HepG2 (cell line): ENCODE measurements around the gene HMCN2. TPM values are rescaled to one million over a fixed set of nuclear protein-coding genes. Genes with fewer than 3 reads are reported as not detected.

Experiments used
- CCDC6 ChIP-seq: sonication (generic); formaldehyde crosslinking; IDR thresholded peaks from 2 replicates; pipeline ENCODE4 v1.8.1; 2022; ENCODE audit warnings: mild to moderate bottlenecking, missing genetic modification reagents, moderate library complexity
- JDP2 ChIP-seq: sonication (generic); formaldehyde crosslinking; IDR thresholded peaks from 2 replicates; pipeline ENCODE4 v1.8.1; 2022; ENCODE audit warnings: missing genetic modification reagents, borderline replicate concordance
- NCOR1 ChIP-seq: fragments of 200-600 bp; sonication (generic); IDR thresholded peaks from 2 replicates; pipeline ENCODE4 v1.7.0; 2017; ENCODE audit warnings: antibody characterized with exemption, low read length, borderline replicate concordance
- ZBTB20 ChIP-seq: sonication (generic); formaldehyde crosslinking; IDR thresholded peaks from 2 replicates; pipeline ENCODE4 v1.8.1; 2023; ENCODE audit warnings: missing genetic modification reagents, low read depth, mild to moderate bottlenecking, borderline replicate concordance
- ZBTB7A ChIP-seq: sonication (generic); formaldehyde crosslinking; IDR thresholded peaks from 2 replicates; pipeline ENCODE4 v1.8.0; 2022; ENCODE audit warnings: mild to moderate bottlenecking, missing genetic modification reagents
- ZNF136 ChIP-seq: sonication (generic); formaldehyde crosslinking; IDR thresholded peaks from 2 replicates; pipeline ENCODE4 v1.8.1; 2022; ENCODE audit warnings: low read depth, mild to moderate bottlenecking, moderate library complexity, missing genetic modification reagents
- ZNF75D ChIP-seq: sonication (generic); formaldehyde crosslinking; IDR thresholded peaks from 2 replicates; pipeline ENCODE4 v1.8.1; 2023; ENCODE audit warnings: missing genetic modification reagents, mild to moderate bottlenecking, borderline replicate concordance
- polyA plus RNA-seq, 8 experiments: library from polyadenylated mRNA; depleted of rRNA in 3 of 8; stranded (reverse) in 7 of 8; unstranded in 1 of 8; fragments of >200 nt; fragmentation: Illumina TruSeq in 4 of 8; extraction: Trizol in 4 of 8; gene quantifications; 2 replicates each; pipeline versions ENCODE4 v1.2.1 to v1.2.3, GENCODE V29; 2011 to 2016; ENCODE audit warnings: low read depth in 4 of 8, missing spikeins in 1 of 8, mixed read lengths in 1 of 8; ENCODE audit not compliant: insufficient read depth in 1 of 8
- total RNA-seq, 5 experiments: library from RNA; depleted of rRNA; stranded (reverse); fragments of >200 nt; fragmentation: Illumina TruSeq; extraction: Trizol; gene quantifications; 2 replicates each; pipeline ENCODE4 v1.2.3, GENCODE V29; 2016; ENCODE audit warnings: low read depth in 1 of 5
- TF ChIP-seq, protein P1 (sequence below): sonication (generic); formaldehyde crosslinking; IDR thresholded peaks from 2 replicates; pipeline ENCODE4 v1.4.0; 2020; ENCODE audit warnings: missing genetic modification reagents
- TF ChIP-seq, protein P2 (sequence below): sonication (generic); formaldehyde crosslinking; IDR thresholded peaks from 2 replicates; pipeline ENCODE4 v1.4.0; 2020; ENCODE audit warnings: missing genetic modification reagents, borderline replicate concordance
- TF ChIP-seq, protein P3 (sequence below): sonication (generic); formaldehyde crosslinking; IDR thresholded peaks from 2 replicates; pipeline ENCODE4 v1.4.0; 2020; ENCODE audit warnings: low read depth, missing genetic modification reagents

HMCN2 gene
- total and polyA plus RNA-seq, 2 of the 13 experiments (the other 11 are each of a cell fraction or from before 2014, with no cell fraction given) = 0.09 TPM; not detected in 1

DNA sequence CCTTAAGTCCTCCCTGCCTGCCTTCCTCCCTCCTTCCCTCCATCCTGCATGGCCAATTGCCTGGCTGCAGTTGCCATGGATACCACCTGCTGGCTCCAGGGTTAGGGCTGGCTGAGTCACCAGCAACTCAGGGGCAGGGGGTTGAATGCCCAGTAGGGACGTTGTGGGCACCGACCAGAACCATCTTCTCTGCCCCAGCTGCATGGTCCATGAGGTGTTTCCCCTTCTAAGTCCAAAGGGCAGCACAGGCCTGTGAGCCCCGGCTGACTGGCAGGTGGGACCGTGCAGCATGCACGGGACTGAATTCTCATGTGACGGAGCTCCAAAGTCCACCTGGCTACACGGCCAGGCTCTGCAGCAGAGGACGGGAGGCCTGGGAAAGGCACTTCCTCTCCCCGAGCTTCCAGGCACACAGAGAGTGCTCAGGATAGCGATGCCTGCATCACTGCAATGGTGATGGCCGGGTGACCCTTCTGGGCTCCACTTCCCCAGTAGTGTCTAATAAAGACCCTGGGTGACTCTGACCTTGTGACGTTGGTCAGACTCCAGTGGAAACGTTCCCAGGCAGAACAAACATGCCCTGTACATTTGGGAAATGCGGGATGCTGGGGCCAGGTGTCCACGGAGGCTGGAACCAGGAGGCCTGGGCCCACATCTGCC is 184.9 kb downstream of the HMCN2 start (continued):
- no peak for TF ChIP-seq ZNF75D (CRISPR knock-in tag)
- TF ChIP-seq CCDC6 = peak; percentile 98; the same call in 1 of the 2 replicates
- TF ChIP-seq NCOR1 = peak; percentile 90
- TF ChIP-seq, protein P1, sequence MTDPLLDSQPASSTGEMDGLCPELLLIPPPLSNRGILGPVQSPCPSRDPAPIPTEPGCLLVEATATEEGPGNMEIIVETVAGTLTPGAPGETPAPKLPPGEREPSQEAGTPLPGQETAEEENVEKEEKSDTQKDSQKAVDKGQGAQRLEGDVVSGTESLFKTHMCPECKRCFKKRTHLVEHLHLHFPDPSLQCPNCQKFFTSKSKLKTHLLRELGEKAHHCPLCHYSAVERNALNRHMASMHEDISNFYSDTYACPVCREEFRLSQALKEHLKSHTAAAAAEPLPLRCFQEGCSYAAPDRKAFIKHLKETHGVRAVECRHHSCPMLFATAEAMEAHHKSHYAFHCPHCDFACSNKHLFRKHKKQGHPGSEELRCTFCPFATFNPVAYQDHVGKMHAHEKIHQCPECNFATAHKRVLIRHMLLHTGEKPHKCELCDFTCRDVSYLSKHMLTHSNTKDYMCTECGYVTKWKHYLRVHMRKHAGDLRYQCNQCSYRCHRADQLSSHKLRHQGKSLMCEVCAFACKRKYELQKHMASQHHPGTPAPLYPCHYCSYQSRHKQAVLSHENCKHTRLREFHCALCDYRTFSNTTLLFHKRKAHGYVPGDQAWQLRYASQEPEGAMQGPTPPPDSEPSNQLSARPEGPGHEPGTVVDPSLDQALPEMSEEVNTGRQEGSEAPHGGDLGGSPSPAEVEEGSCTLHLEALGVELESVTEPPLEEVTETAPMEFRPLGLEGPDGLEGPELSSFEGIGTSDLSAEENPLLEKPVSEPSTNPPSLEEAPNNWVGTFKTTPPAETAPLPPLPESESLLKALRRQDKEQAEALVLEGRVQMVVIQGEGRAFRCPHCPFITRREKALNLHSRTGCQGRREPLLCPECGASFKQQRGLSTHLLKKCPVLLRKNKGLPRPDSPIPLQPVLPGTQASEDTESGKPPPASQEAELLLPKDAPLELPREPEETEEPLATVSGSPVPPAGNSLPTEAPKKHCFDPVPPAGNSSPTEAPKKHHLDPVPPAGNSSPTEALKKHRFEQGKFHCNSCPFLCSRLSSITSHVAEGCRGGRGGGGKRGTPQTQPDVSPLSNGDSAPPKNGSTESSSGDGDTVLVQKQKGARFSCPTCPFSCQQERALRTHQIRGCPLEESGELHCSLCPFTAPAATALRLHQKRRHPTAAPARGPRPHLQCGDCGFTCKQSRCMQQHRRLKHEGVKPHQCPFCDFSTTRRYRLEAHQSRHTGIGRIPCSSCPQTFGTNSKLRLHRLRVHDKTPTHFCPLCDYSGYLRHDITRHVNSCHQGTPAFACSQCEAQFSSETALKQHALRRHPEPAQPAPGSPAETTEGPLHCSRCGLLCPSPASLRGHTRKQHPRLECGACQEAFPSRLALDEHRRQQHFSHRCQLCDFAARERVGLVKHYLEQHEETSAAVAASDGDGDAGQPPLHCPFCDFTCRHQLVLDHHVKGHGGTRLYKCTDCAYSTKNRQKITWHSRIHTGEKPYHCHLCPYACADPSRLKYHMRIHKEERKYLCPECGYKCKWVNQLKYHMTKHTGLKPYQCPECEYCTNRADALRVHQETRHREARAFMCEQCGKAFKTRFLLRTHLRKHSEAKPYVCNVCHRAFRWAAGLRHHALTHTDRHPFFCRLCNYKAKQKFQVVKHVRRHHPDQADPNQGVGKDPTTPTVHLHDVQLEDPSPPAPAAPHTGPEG = peak; percentile 96
- peak; percentile 66; the same call in 1 of the 2 replicates for TF ChIP-seq JDP2 (CRISPR knock-in tag)
- TF ChIP-seq ZBTB20 = peak; percentile 71; the same call in 1 of the 2 replicates
- TF ChIP-seq, protein P2, sequence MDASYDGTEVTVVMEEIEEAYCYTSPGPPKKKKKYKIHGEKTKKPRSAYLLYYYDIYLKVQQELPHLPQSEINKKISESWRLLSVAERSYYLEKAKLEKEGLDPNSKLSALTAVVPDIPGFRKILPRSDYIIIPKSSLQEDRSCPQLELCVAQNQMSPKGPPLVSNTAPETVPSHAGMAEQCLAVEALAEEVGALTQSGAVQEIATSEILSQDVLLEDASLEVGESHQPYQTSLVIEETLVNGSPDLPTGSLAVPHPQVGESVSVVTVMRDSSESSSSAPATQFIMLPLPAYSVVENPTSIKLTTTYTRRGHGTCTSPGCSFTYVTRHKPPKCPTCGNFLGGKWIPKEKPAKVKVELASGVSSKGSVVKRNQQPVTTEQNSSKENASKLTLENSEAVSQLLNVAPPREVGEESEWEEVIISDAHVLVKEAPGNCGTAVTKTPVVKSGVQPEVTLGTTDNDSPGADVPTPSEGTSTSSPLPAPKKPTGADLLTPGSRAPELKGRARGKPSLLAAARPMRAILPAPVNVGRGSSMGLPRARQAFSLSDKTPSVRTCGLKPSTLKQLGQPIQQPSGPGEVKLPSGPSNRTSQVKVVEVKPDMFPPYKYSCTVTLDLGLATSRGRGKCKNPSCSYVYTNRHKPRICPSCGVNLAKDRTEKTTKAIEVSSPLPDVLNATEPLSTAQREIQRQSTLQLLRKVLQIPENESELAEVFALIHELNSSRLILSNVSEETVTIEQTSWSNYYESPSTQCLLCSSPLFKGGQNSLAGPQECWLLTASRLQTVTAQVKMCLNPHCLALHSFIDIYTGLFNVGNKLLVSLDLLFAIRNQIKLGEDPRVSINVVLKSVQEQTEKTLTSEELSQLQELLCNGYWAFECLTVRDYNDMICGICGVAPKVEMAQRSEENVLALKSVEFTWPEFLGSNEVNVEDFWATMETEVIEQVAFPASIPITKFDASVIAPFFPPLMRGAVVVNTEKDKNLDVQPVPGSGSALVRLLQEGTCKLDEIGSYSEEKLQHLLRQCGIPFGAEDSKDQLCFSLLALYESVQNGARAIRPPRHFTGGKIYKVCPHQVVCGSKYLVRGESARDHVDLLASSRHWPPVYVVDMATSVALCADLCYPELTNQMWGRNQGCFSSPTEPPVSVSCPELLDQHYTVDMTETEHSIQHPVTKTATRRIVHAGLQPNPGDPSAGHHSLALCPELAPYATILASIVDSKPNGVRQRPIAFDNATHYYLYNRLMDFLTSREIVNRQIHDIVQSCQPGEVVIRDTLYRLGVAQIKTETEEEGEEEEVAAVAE (CRISPR knock-in tag) = peak; percentile 86
- TF ChIP-seq, protein P3, sequence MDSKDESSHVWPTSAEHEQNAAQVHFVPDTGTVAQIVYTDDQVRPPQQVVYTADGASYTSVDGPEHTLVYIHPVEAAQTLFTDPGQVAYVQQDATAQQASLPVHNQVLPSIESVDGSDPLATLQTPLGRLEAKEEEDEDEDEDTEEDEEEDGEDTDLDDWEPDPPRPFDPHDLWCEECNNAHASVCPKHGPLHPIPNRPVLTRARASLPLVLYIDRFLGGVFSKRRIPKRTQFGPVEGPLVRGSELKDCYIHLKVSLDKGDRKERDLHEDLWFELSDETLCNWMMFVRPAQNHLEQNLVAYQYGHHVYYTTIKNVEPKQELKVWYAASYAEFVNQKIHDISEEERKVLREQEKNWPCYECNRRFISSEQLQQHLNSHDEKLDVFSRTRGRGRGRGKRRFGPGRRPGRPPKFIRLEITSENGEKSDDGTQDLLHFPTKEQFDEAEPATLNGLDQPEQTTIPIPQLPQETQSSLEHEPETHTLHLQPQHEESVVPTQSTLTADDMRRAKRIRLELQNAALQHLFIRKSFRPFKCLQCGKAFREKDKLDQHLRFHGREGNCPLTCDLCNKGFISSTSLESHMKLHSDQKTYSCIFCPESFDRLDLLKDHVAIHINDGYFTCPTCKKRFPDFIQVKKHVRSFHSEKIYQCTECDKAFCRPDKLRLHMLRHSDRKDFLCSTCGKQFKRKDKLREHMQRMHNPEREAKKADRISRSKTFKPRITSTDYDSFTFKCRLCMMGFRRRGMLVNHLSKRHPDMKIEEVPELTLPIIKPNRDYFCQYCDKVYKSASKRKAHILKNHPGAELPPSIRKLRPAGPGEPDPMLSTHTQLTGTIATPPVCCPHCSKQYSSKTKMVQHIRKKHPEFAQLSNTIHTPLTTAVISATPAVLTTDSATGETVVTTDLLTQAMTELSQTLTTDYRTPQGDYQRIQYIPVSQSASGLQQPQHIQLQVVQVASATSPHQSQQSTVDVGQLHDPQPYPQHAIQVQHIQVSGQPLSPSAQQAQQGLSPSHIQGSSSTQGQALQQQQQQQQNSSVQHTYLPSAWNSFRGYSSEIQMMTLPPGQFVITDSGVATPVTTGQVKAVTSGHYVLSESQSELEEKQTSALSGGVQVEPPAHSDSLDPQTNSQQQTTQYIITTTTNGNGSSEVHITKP (CRISPR knock-in tag) = peak; percentile 43; the same call in 1 of the 2 replicates
- peak; percentile 96 for TF ChIP-seq ZBTB7A
- no peak for TF ChIP-seq ZNF136
